H7 (cell line): ENCODE data around the gene HSPA6. TPM values are rescaled to one million over a fixed set of nuclear protein-coding genes. Genes with fewer than 3 reads are reported as not detected.
A peak's percentile ranks its signal among the peaks of the same experiment; 100 is the strongest.
"Not testable (repeated sequence)": the region's sequence is repeated elsewhere in the genome, so short reads cannot be mapped to it uniquely, and the experiment has no call there.

Experiments used
- DNase-seq: peaks from one replicate; pipeline ENCODE4 v3.0.0; 2012
- H3K27me3 ChIP-seq: 2 replicates; pipeline ENCODE4 v1.6.0; 2011; ENCODE audit warnings: mild to moderate bottlenecking, low read length; ENCODE audit not compliant: control insufficient read depth, insufficient read depth
- H3K36me3 ChIP-seq: replicated peaks from 2 replicates; pipeline ENCODE4 v1.5.1; 2011; ENCODE audit warnings: low read length; ENCODE audit not compliant: control insufficient read depth, insufficient read depth
- H3K4me3 ChIP-seq: 2 replicates; pipeline ENCODE4 v1.5.1; 2011; ENCODE audit warnings: low read depth, mild to moderate bottlenecking, control low read depth, low read length, moderate library complexity; ENCODE audit not compliant: insufficient read depth
- total RNA-seq: library from RNA; depleted of rRNA; stranded (reverse); fragments of >200 nt; shearing (Covaris generic); gene quantifications from 2 replicates; pipeline ENCODE4 v1.2.3, GENCODE V29; 2014

The HSPA6 gene
- total RNA-seq, 1 experiment from 2014 or later, result not detected

DNA sequence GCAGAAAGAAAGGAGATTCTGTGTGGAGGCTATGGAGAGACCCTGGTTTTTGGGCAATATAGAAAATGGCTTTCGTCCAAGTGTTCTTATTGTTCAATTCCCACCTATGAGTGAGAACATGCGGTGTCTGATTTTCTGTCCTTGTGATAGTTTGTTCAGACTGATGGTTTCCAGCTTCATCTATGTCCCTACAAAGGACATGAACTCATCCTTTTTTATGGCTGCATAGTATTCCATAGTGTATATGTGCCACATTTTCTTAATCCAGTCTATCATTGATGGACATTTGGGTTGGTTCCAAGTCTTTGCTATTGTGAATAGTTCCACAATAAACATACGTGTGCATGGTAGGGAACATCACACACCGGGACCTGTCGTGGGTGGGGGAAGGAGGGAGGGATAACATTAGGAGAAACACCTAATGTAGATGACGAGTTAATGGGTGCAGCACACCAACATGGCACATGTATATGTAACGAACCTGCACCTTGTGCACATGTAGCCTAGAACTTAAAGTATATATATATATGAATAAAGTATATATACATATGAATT lies 14.7 kb downstream of the HSPA6 start:
- not testable (repeated sequence) for DNase-seq, H3K27me3 ChIP-seq, H3K36me3 ChIP-seq
- peak overlapping the region; percentile 72; the same call in 1 of the 2 replicates for H3K4me3 ChIP-seq

DNA sequence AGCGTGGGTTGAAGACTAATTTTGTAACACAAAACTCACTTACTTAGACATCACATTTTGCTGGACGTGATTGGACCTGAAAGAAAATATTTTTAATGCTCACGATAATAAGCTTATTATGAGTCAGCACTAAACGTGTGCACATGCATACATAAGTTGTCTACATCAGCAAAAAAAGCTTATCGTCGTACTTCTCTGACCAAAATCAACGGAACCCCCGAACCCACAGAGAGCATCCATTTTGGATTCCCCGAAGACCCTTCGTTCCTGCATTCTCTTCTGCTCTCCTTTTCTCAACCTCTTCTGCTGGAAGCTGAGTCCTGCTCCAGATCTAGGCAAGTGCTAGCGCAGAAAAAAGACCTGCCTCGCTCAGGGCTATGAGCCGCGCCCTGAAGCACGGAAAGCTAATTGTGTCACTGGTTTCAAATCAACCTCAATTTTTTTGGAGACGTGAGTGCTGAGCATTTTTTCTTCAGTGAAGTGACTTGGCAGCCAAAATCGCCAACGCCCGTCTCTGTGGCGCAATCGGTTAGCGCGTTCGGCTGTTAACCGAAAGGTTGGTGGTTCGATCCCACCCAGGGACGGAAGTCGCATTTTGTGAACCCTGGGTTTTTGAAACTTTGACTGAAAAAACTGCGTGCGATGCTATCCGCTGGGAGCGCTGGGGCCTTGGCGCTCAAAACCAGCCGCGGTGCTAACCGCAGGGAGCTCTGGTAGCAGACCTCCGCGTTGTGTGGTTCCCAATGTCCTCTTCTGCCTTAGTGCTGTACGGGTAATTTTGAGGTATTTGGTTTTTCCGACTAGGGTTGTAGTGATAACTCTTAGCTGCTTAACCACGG lies 15.6 kb downstream of the HSPA6 start:
- peak; percentile 83 for DNase-seq
- not testable (repeated sequence) for H3K27me3 ChIP-seq, H3K36me3 ChIP-seq
- peak overlapping the region; percentile 72 for H3K4me3 ChIP-seq

DNA sequence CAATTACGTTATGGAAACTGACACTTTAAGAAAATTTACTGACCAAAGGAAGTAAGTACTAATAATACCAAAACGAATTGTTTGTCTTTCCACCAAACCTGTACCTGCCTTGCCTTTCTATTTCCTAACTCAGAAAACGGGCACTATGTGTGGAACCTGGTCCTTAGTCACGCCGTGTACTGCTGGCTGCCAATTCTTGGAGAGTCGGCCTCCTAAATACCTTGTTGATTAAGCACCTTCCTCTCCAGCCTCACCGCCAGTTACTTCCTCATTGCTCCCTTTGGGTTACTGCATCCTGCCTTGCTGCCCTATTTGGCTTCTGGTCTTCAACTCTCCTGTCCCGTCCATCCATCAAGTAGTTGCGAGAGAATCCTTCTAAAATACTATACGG lies 16.2 kb downstream of the HSPA6 start:
- H3K4me3 ChIP-seq, result peak overlapping the region; percentile 72
- H3K27me3 ChIP-seq, H3K36me3 ChIP-seq: not testable (repeated sequence)
- peak; percentile 12 for DNase-seq

DNA sequence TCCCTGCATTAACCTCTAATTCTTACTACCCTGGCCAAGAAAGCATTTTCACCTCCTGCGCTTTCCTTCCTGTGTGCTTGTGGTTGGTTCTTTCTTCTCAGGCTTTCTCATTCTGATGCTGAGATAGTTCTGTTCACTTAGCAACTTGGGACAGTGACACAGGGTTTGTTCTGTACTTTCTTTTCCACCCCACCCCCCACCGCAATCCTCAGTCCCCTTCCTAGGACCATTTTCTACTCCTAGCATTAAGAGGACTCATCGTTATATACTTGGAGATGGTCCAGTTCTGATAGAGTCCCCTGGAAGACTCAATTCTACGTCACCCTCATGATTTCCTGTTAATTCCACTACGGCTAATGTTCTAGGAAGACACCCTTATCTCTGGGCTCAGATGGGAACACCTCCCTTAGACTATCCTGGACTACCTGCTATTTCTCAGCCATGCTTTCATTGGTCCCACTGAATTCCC lies 17.8 kb downstream of the HSPA6 start:
- H3K36me3 ChIP-seq, DNase-seq, H3K4me3 ChIP-seq: not testable (repeated sequence)

DNA sequence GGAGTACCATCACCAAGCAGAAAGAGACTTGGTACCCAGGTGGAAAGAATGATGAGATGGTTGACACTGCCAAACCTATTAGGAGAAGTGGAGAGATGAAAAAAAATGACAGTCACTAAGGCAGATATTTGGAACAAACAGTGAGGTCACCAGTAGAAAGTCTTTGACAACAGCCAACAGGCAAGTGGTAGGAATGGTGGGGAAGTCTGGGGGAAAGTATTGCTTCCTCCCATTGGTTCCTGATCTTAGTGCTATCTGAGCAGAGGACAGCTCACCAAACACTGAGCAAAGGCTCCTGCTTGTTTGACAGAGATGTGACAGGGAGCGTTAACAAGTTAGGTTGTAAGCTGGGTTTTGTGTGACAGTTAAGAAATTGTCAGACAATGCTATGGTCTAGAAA lies 18.8 kb downstream of the HSPA6 start:
- not testable (repeated sequence) for H3K27me3 ChIP-seq, H3K4me3 ChIP-seq, H3K36me3 ChIP-seq, DNase-seq

More for the DNA sequence above, 17.8 kb downstream of the HSPA6 start:
- H3K27me3 ChIP-seq, result not testable (repeated sequence)

DNA sequence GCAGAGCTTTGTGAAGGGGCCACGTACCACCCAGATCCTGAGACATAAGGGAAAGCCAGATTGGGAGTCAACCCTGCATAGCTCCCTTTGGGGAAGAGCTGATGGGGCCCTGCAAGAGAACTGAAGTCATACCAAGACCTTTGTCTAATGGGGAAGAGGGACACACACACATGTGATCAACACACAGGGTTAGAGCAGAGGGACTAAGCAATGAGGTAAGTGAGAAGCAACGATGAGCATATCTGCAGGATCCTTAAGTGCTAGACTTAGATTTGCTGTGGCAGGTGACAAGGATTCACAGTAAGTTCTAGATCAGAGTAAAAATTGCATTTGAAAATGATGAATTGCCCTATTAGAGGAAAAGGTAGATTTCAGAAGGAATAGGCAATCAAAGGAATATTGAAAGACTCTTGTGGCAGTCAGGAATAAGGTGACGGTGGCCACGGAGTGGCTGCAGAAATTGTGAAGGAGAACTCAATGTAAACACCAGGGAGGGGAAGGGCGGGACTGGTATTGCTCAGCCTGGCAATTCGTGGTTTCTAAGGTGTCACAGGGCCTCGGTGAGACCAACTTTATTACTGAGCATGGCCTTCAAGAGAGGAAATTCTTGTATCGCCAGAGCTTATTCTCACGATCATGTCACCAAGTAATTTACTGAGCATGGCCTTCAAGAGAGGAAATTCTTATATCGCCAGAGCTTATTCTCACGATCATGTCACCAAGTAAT lies 20.8 kb downstream of the HSPA6 start:
- not testable (repeated sequence) for DNase-seq, H3K36me3 ChIP-seq, H3K27me3 ChIP-seq, H3K4me3 ChIP-seq

DNA sequence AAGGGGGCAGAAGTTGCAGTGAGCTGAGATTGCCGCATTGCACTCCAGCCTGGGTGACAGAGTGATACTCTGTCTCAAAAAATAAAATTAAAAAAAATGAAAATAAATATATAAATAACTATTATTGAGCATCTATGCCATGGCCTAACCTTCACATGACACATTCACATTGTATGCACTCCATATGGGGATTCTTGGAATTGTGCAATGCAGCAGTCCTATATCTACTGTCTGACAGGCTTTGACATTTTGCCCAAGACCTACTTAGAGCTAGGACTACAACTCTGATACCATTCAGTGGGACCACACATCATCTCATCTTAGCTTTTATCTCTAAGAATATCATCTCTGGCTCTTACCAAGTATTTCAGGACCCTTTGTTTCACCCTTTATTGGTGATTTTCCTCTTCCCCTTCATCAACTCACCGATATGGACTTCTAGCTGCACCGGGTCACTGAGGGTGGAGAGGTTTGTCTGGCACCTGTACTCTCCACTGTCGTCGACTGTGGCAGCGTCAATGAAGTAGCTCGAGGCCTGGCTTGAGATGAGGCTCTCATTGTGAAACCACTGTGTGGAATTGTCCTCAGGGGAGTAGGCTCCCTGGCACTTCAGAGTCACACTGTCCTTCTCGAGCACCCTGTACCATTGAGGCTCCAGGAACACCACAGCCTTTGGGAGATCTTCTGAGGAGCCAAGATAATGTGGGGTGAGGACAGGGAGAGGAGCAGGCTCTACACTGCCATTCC lies 23.8 kb downstream of the HSPA6 start:
- H3K36me3 ChIP-seq, H3K27me3 ChIP-seq, DNase-seq, H3K4me3 ChIP-seq: not testable (repeated sequence)

DNA sequence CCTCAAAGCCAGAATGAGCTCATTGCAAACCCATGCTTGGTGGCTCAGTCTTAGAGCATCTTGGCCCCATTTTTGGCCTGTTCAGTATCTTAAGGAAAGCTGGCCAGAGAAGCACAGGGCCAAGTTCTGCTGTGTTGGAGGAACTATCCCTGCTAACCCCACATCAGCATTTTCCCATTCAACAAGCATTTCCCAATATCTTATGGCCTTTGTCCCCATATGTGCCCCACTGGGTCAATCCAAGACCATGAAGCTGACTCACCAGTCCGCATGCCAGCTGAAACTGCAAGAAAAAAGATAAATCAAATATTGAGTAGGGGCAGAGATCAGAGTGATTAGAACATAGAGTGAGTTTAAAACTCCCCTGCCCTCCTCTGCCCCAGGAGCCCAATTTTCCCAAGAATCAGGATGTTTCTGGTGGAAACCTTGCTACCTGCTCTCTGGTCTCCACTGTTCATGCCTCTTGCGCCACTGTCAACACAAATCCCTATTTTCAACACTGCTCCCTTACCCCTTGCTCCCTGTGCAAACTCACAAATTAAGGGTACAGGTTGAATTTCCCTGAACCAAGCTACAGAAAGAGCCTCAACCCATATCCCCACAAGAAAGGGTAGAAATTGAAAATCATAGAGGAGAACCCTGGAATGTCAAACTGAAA lies 24.5 kb downstream of the HSPA6 start:
- not testable (repeated sequence) for H3K4me3 ChIP-seq, H3K36me3 ChIP-seq, DNase-seq, H3K27me3 ChIP-seq

DNA sequence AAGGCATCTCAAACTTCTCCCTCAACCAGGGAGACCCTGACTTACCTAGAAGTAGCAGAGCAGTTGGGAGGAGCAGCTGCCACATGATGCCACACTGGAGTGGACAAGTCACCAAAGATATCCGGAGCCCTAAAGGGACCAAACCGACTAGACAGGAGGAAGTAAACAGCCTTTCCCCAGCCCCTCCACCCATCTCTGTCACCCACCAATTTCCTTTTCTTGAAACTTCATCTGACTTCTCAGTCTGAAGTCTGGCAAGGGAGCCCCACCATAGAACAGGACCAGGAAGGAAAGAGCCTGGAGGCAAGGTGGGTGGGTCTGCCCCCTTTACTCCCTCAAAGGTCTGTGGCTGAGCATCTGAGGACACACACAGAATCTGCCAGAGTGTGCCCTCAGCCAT lies 25.3 kb downstream of the HSPA6 start, which contains the start of gene FCGR3A:
TSS of gene FCGR3A (minus strand) at position 167 of the 400 bp plus-strand sequence. CDS start at position 85, 82 bp downstream.
- Histone ChIP-seq H3K27me3 (no peaks in the 10 kb centered on the region), H3K4me3 (no peak within 1 kb of the TSS), H3K36me3 (no peaks in the 10 kb centered on the region)
- no peak for DNase-seq

DNA sequence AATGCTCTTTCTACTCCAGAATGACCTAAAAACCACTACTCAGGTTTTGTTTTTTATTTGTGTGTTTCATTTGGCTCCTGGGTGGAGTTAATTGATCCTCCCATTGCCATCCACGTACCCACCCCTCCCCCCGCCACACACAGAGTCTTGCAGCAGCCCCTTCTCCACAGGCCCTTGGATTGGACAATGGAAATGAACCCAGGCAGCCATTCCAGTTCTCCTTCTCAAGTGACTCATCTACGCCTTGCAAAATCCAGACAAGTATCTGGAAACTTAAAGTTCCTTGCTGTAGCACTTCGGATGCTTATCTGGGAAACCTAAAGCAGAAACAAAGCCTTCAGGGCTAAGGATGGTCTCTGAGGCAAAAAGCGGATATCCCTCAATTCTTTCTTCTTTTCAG lies 26.6 kb downstream of the HSPA6 start:
- H3K36me3 ChIP-seq, DNase-seq, H3K27me3 ChIP-seq, H3K4me3 ChIP-seq: not testable (repeated sequence)

DNA sequence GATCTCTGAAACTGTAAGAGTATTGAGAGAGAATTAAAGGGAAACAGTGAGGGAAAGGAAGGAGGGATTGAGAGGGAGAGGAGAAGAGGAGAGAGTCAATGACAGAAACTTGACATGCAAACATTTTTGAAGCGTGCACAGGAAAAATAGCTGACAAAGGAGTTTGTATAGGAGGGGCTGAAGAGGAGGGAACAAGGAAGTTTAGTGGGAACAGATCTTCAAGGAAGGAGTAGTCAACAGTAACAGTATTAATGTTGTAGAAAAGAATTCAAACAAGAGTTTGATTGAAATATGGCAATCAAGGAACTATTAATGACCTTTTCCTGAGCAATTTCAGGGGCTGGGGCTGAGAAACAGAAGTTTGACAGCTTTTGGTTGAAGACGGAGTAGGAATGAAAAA lies 29.3 kb downstream of the HSPA6 start:
- H3K36me3 ChIP-seq, H3K27me3 ChIP-seq, H3K4me3 ChIP-seq, DNase-seq: not testable (repeated sequence)

DNA sequence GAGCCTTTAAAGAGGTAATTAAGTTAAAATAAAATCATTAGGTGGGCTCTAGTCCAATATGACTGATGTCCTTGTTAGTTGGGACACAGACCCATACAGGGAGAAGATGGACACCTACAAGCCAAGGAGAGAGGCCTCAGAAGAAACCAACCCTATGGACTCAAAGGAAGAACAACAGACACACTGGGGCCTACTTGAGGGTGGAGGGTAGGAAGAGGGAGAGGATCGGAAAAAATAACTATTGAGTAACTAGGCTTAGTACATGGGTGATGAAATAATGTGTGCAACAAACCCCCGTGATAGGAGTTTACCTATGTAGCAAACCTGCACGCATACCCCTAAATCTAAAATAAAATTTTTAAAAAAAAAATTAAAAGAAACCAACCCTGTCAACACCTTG lies 30.0 kb downstream of the HSPA6 start:
- not testable (repeated sequence) for DNase-seq, H3K4me3 ChIP-seq, H3K27me3 ChIP-seq, H3K36me3 ChIP-seq

DNA sequence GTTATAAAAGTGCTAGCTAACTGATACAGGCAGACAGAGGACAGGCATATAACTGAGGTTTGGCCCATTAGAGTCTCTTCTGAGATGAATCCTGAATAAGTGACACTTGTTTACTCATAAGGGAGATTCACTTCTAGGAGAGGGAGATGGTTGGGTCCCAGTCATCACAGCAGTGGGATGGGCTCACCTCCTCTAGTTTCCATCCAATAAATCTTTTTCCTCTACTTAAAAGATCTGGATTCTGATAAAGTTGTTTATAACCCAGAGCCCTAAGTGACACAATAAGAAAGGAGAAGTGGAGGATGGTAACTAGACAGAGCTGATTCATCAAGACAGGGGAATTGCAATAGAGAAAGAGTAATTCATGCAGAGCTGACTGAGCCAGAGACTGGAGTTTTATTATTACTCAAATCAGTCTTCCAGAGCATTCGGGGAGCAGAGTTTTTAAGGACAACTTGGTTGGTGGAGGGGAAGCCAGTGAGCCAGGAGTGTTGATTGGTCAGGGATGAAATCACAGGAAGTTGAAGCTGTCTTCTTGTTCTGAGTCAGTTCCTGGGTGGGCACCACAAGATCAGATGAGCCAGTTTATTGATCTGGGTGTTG lies 30.6 kb downstream of the HSPA6 start:
- H3K4me3 ChIP-seq, H3K27me3 ChIP-seq, DNase-seq, H3K36me3 ChIP-seq: not testable (repeated sequence)
